Loucy (cell line): Measurements from ENCODE around the gene STXBP4.

ENCODE experiments used
- H2AFZ ChIP-seq: fragments of 200-600 bp; sonication (generic); 2 replicates; pipeline ENCODE4 v1.6.0; 2016; ENCODE audit warnings: antibody characterized with exemption, mild to moderate bottlenecking, low read length, moderate library complexity
- H3F3A ChIP-seq: fragments of 200-600 bp; 2 replicates; pipeline ENCODE4 v1.6.0; 2016; ENCODE audit warnings: antibody characterized with exemption, low read depth, mild to moderate bottlenecking
- H3K27me3 ChIP-seq: fragments of 200-600 bp; sonication (generic); 2 replicates; pipeline ENCODE4 v1.6.1; 2014; ENCODE audit warnings: low read length, mild to moderate bottlenecking; ENCODE audit not compliant: insufficient read depth, poor library complexity, severe bottlenecking
- H3K36me3 ChIP-seq: fragments of 200-600 bp; sonication (generic); 2 replicates; pipeline ENCODE4 v1.6.1; 2016; ENCODE audit warnings: low read length; ENCODE audit not compliant: insufficient read depth
- H3K4me1 ChIP-seq: fragments of 200-600 bp; sonication (generic); 2 replicates; pipeline ENCODE4 v1.5.1; 2014; ENCODE audit warnings: low read length, mild to moderate bottlenecking; ENCODE audit not compliant: insufficient read depth, poor library complexity, severe bottlenecking
- H3K4me2 ChIP-seq: fragments of 200-600 bp; sonication (generic); 2 replicates; pipeline ENCODE4 v1.6.0; 2014; ENCODE audit warnings: antibody characterized with exemption, low read length, low read depth, mild to moderate bottlenecking; ENCODE audit not compliant: poor library complexity, severe bottlenecking
- H3K4me3 ChIP-seq: fragments of 200-600 bp; sonication (generic); 2 replicates; pipeline ENCODE4 v1.5.1; 2014; ENCODE audit warnings: low read length, mild to moderate bottlenecking, mixed read lengths; ENCODE audit not compliant: poor library complexity, severe bottlenecking
- H3K79me2 ChIP-seq: fragments of 200-600 bp; sonication (generic); 2 replicates; pipeline ENCODE4 v1.6.1; 2014; ENCODE audit warnings: low read length; ENCODE audit not compliant: insufficient read depth
- H3K9ac ChIP-seq: fragments of 200-600 bp; sonication (generic); 2 replicates; pipeline ENCODE4 v1.6.0; 2014; ENCODE audit warnings: mild to moderate bottlenecking, low read depth, low read length, moderate library complexity; ENCODE audit not compliant: poor library complexity, severe bottlenecking
- H3K9me2 ChIP-seq: fragments of 200-600 bp; sonication (generic); replicated peaks from 2 replicates; pipeline ENCODE4 v1.6.1; 2016; ENCODE audit warnings: low read depth, low read length, mixed read lengths
- H3K9me3 ChIP-seq: fragments of 200-600 bp; sonication (generic); 2 replicates; pipeline ENCODE4 v1.6.1; 2014; ENCODE audit warnings: mild to moderate bottlenecking, antibody characterized with exemption, low read length, low read depth; ENCODE audit not compliant: insufficient read depth
- H4K20me1 ChIP-seq: fragments of 200-600 bp; sonication (generic); 2 replicates; pipeline ENCODE4 v1.6.0; 2014; ENCODE audit warnings: antibody characterized with exemption, low read length, mild to moderate bottlenecking; ENCODE audit not compliant: insufficient read depth, poor library complexity, severe bottlenecking
- EZH2phosphoT487 ChIP-seq: fragments of 200-600 bp; IDR thresholded peaks from 2 replicates; pipeline ENCODE4 v1.6.1; 2018; ENCODE audit warnings: antibody characterized with exemption, mild to moderate bottlenecking, moderate library complexity, borderline replicate concordance
- TF ChIP-seq, protein P1 (sequence below): fragments of 200-600 bp; sonication (generic); conservative IDR thresholded peaks from 2 replicates; pipeline ENCODE4 v1.5.1; 2014; ENCODE audit warnings: mild to moderate bottlenecking, antibody characterized with exemption, low read length

Gene STXBP4

DNA sequence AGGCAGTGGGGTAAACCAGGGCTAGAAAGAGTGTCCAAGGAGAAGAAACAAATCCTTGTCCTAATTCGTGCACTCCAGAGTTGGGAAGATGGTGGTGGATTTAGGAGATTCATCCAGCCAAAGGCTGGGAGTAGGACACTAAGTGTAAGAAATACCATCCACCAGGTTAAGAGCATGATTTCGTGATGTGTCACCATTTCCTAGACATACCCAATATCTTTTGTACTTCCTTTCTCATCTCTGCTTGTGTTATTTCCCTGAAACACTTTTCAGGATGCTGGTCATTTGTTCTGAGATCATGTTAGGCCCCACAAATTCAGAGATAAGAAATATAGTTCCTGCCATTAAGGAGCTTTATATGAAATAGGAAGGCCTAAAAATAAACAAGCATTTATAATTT lies 189.9 kb downstream of the STXBP4 start:
- H3K36me3 ChIP-seq: no peaks in the 10 kb centered on the region
- no peak overlapping the region for H2AFZ ChIP-seq
- H3K4me1 ChIP-seq: peaks cover 6% of the 10 kb centered on the region
- no peaks in the 10 kb centered on the region for H3K9me2 ChIP-seq
- no peak overlapping the region for H3K4me3 ChIP-seq
- no peaks in the 10 kb centered on the region for H3F3A ChIP-seq
- no peaks in the 10 kb centered on the region for H3K27me3 ChIP-seq
- H3K4me2 ChIP-seq: no peak overlapping the region
- no peaks in the 10 kb centered on the region; the same call in 1 of the 2 replicates for H3K9me3 ChIP-seq
- H4K20me1 ChIP-seq: no peaks in the 10 kb centered on the region
- TF ChIP-seq, protein P1, sequence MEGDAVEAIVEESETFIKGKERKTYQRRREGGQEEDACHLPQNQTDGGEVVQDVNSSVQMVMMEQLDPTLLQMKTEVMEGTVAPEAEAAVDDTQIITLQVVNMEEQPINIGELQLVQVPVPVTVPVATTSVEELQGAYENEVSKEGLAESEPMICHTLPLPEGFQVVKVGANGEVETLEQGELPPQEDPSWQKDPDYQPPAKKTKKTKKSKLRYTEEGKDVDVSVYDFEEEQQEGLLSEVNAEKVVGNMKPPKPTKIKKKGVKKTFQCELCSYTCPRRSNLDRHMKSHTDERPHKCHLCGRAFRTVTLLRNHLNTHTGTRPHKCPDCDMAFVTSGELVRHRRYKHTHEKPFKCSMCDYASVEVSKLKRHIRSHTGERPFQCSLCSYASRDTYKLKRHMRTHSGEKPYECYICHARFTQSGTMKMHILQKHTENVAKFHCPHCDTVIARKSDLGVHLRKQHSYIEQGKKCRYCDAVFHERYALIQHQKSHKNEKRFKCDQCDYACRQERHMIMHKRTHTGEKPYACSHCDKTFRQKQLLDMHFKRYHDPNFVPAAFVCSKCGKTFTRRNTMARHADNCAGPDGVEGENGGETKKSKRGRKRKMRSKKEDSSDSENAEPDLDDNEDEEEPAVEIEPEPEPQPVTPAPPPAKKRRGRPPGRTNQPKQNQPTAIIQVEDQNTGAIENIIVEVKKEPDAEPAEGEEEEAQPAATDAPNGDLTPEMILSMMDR: no peak
- no peak for TF ChIP-seq EZH2phosphoT487
- no peaks in the 10 kb centered on the region for H3K79me2 ChIP-seq
- no peak overlapping the region for H3K9ac ChIP-seq

DNA sequence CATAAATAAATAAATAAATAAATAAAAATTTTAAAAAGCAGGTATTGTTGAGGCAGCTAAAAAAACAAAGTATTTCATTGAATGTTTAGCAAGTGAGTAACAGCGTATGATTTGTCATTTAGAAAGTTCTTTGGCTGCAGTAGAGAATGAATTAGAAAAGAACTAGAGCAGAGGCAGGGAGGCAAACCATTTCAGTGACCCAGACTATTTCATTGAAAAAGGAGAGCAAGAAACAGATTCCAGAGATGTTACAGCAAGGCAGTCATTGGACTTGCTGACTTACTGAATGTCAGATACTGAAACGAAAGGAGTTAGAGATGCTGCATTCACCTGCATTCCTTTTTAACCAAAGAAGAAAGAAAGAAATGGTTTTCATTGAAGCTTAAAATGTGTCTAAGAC lies 190.7 kb downstream of the STXBP4 start:
- TF ChIP-seq EZH2phosphoT487: no peak
- TF ChIP-seq, protein P1: no peak

DNA sequence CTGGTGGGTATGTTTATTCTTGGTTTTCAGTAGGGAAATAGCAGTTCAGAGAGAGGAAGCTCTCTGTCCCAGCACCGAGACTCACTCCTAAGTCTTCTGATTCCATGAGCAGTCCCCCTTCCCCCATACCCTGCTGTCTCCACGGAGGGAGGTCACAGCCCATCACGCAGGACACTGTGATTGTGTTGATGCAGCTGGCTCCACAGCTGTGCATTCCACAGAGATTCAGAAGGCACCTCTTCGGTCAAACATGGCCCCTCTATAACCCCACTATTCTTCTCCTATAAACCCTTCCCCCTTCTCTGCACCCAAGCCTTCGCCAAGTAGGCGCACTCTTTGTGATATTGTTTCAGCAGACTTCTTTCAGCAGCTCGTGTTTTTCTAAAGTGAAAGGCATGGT lies 191.9 kb downstream of the STXBP4 start:
- Histone ChIP-seq H4K20me1 (no peaks in the 10 kb centered on the region), H3K9me3 (no peaks in the 10 kb centered on the region), H3K27me3 (no peaks in the 10 kb centered on the region), H3K4me3 (no peak overlapping the region), H3F3A (no peaks in the 10 kb centered on the region), H3K36me3 (no peaks in the 10 kb centered on the region), H3K9me2 (no peaks in the 10 kb centered on the region), H2AFZ (no peak overlapping the region), H3K79me2 (no peaks in the 10 kb centered on the region), H3K4me1 (peaks cover 6% of the 10 kb centered on the region), H3K9ac (no peak overlapping the region), H3K4me2 (no peak overlapping the region)
- TF ChIP-seq EZH2phosphoT487: no peak
- TF ChIP-seq, protein P1: no peak

More for the DNA sequence above, 190.7 kb downstream of the STXBP4 start:
- no peaks in the 10 kb centered on the region for H3K79me2 ChIP-seq
- H4K20me1 ChIP-seq: no peaks in the 10 kb centered on the region
- H3K4me3 ChIP-seq: no peak overlapping the region
- H3F3A ChIP-seq: no peaks in the 10 kb centered on the region
- H3K9me3 ChIP-seq: no peaks in the 10 kb centered on the region
- H3K4me2 ChIP-seq: no peak overlapping the region
- no peaks in the 10 kb centered on the region for H3K36me3 ChIP-seq
- H2AFZ ChIP-seq: no peak overlapping the region
- no peaks in the 10 kb centered on the region for H3K27me3 ChIP-seq
- H3K4me1 ChIP-seq: peaks cover 6% of the 10 kb centered on the region
- H3K9ac ChIP-seq: no peak overlapping the region
- H3K9me2 ChIP-seq: no peaks in the 10 kb centered on the region
